Embryonic facial prominence (tissue), 1 donor: ENCODE measurements around the gene LILRB3.
"Not testable (repeated sequence)": the region's sequence is repeated elsewhere in the genome, so short reads cannot be mapped to it uniquely, and the experiment has no call there.

Experiments
- DNase-seq: peaks from one replicate; pipeline ENCODE4 v3.0.0-alpha.2; 2016; ENCODE audit errors: extremely low spot score

Gene LILRB3

DNA sequence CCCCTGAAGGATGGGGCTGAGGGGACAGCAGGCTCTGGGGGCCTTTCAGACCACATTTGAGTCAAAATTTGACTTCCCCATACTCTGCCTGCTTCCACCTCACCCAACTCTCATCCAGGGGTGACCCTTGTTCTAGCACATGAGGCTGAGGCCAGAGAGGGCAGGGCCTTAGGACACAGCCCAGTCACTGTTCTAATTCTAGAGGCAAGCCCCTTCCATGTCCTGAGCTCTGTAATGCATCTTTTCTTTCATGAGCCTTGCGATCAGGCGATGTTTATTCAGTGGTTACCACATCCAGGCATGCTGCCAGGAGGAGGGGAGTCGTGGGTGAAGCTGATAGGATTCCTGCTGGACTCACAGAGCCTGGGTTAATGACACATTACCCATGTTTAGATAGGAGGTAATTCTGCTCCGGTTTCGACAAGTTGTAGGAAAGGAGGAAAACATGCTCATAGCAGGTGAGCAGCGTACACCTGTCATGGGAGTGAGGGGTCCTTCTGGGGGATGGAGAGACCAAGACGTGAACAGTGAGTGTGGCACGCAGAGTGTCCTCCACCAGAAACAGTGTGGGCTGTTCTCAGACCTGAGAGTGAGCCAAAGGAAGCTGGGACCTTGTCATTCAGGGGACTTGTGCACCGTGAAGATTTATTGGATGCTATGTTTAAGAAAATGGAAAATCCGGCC, 12.9 kb downstream of the LILRB3 start:
- DNase-seq: peak; percentile 40

GRCh38 chr19:54209058-54209810, 13.6 kb downstream of the LILRB3 start:
- DNase-seq: no peak

DNA sequence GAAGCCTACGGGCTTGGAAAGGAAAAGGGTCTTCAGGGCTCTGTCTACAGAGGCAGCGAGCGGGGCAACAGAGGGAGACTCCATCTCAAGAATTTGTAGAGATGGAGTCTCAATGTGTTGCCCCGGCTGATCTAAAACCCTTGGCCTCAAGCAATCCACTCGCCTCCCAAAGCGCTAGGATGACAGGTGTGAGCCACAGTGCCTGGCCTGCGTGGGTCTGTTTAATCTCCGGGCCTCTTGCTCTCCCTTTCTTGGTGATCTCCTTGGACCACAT, 14.1 kb downstream of the LILRB3 start:
- DNase-seq: no peak

GRCh38 chr19:54207983-54208783, 14.6 kb downstream of the LILRB3 start:
- no peak for DNase-seq

GRCh38 chr19:54207676-54207982, 15.2 kb downstream of the LILRB3 start:
- no peak for DNase-seq

- DNase-seq: not testable (repeated sequence)
Observed at GRCh38 chr19:54207193-54207592, 15.6 kb downstream of the LILRB3 start.

GRCh38 chr19:54206831-54207177, 16.0 kb downstream of the LILRB3 start:
- DNase-seq: no peak

DNA sequence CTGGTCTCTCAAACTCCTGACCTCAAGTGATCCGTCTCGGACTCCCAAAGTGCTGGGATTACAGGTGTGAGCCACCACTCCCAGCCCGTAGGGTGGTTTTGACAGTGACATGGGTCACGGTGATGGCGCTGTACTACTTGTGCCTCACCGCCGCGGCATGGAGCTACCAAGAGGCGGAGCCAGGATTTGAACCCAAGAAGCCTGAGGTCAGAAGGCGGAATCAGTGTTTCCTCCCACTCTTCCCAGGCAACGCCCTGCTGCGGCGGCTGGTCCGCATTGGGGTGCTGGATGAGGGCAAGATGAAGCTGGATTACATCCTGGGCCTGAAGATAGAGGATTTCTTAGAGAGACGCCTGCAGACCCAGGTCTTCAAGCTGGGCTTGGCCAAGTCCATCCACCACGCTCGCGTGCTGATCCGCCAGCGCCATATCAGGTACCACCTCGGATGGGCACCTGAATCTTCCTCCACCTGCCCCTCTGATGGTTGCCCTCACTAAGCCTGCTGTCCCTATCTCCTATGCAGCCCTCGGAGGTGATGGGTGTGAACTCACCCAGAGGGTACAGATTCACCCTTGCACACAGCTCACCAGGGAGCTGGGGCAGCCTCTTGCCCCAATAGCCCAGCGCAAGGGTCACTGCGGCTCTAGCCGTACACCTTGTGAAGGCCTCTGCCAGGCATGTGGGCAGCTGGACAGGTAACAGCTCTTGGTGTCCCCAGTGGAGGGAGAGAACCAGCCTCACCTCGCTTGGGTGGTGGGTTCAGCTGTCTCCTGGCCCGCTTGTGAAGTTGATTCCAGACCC, 16.6 kb downstream of the LILRB3 start:
- DNase-seq: no peak

- DNase-seq: no peak
Observed at GRCh38 chr19:54204767-54205468, 17.9 kb downstream of the LILRB3 start.

DNA sequence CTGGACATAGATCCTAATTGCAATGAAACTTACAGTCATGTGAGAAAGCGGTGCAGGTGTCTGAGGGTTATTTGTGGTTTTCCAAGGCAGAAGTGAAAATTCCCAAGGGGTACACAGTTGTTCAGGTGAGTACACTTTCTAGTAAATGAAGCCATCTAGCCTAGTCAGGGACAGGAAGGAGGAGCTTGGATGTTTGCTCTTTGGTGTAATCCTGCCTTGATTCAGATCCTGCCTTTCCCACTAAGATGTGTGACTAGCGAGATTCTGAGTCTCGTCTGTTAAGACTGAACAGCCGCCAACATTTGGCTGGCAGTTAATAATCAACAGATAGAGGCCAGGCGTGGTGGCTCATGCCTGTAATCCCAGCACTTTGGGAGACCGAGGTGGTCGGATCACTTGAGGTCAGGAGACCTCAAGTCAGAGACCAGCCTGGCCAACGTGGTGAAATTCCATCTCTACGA, 19.6 kb downstream of the LILRB3 start:
- DNase-seq: no peak

GRCh38 chr19:54201980-54202379, 20.8 kb downstream of the LILRB3 start:
- no peak for DNase-seq

DNA sequence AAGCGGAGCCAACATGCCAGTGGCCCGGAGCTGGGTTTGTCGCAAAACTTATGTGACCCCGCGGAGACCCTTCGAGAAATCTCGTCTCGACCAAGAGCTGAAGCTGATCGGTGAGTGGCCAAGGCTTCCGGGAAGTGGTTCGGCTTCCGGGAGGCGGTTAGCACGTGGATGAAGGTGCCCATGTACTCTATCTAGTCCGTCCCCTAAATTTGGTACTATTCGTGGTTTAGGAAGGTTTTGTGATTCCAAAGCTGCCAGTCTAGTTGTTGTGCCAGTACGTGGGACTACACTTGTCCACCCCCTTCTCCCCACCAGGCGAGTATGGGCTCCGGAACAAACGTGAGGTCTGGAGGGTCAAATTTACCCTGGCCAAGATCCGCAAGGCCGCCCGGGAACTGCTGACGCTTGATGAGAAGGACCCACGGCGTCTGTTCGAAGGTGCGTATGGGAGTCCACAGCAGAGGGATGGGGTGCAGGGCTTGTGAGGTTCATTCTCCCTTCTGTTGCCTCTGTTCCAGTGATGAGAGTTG, 21.6 kb downstream of the LILRB3 start:
- DNase-seq: no peak

- no peak for DNase-seq
Observed at GRCh38 chr19:54199401-54199800, 23.4 kb downstream of the LILRB3 start.

GRCh38 chr19:54197121-54197520, 25.7 kb downstream of the LILRB3 start:
- DNase-seq: no peak

- no peak for DNase-seq
Observed at GRCh38 chr19:54196536-54196935, 26.3 kb downstream of the LILRB3 start.

GRCh38 chr19:54194463-54194862, 28.3 kb downstream of the LILRB3 start:
- DNase-seq: not testable (repeated sequence)

DNA sequence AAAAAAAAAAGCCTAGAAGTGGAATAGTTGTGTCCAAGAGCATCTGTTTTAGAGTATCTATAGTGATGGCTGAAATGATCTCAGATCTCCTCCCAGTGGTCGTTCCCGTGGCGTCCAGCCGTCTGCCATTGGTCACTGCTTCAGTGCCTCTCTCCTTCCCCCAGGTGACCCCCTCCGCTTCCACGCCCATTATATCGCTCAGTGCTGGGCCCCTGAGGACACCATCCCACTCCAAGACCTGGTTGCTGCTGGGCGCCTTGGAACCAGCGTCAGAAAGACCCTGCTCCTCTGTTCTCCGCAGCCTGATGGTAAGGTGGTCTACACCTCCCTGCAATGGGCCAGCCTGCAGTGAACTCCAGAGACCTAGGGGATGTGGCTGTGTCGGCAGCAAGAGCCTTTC, 29.8 kb downstream of the LILRB3 start:
- no peak for DNase-seq

DNA sequence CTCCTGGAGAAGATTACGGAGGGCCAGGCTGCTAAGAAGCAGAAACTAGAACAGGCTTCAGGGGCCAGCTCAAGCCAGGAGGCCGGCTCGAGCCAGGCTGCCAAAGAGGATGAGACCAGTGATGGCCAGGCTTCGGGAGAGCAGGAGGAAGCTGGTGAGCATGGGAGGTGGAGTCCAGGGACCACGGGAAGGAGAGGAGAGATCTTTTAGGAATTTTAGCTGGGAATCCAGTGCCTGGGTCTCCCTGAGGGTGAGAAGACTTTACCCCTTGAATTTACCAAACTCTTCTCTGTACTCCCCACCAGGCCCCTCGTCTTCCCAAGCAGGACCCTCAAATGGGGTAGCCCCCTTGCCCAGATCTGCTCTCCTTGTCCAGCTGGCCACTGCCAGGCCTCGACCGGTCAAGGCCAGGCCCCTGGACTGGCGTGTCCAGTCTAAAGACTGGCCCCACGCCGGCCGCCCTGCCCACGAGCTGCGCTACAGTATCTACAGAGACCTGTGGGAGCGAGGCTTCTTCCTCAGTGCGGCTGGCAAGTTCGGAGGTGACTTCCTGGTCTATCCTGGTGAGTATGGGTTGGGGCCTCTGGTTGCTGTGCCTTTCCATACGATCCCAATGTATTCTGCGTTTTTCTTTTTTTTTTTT, 30.9 kb downstream of the LILRB3 start:
- no peak for DNase-seq

DNA sequence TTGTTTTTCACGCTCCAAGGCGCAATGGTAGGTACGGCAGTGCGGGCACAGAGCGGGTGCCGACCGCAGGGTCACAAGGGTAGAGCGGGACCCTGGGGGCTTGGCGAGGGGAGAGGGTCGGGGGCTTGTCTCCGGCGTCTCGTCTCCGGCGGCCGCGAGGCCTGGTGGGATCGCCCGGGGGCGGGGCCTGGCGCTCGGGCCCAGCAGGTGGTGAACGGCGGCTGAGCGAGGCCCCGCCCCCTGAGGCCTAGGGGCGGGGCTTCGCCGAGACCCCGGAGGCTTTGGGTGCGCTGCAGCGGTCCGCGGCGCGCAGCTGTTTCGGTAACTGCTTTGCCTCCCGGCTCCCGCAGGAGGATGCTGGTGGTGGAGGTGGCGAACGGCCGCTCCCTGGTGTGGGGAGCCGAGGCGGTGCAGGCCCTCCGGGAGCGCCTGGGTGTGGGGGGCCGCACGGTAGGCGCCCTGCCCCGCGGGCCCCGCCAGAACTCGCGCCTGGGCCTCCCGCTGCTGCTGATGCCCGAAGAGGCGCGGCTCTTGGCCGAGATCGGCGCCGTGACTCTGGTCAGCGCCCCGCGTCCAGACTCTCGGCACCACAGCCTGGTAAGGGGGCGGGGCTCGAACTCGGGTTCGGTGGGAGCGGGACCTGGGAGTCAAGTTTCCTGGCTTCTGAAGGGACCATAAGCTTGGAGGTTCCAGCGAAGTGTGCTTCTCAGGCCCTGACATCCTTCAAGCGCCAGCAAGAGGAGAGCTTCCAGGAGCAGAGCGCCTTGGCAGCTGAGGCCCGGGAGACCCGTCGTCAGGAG, 31.6 kb downstream of the LILRB3 start, which contains the start of gene TSEN34:
TSS of gene TSEN34 (plus strand) at position 298 of the 800 bp plus-strand sequence. CDS start at position 355, 57 bp downstream.
- DNase-seq: no peak

- peak; percentile 99 for DNase-seq
Observed at GRCh38 chr19:54190503-54191010, 32.2 kb downstream of the LILRB3 start.
